ENCODE measurements around the gene CCSER1.
"Not testable (repeated sequence)": the region's sequence is repeated elsewhere in the genome, so short reads cannot be mapped to it uniquely, and the experiment has no call there.

The CCSER1 gene

DNA sequence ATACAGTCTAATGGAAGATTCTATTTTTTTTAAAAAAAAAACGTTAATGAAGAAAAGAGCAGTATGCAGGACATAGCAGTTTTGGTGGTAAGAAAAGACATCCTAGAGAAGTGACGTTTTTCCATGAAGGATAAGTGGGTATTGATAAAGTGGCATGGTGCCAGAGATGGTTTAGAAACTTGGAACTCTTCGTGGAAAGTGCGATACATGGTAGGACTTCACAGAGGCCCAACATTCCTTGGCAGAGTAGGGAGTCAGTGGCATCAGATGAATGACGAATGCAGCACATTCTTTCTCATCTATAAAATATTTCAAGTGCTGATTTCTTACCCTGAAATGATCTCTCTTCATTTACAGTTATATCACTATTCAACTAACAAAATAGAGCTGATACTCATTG is 298.7 kb downstream of the CCSER1 start:
- no peak for DNase-seq (ENCODE audit: low read depth in 2 of 2, low spot score in 1 of 2)

DNA sequence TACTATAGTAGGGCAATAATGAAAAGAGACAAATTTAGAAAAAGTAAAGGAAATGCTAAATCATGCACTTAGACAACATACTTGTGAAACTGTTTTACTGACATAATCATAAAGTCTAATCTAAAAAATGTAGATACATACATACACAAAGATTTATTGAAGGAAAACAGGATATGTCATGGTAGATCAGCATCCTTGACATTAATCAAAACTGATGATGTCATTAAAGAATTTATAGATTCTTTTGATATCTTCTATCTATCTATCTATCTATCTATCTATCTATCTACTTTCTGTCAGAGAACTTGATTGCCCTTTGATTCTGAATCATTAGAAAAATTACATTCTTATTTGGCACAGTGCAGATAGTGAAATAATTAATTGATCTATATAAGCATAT is 311.3 kb downstream of the CCSER1 start:
- no peak for DNase-seq (ENCODE audit: low read depth in 2 of 2, low spot score in 1 of 2)

DNA sequence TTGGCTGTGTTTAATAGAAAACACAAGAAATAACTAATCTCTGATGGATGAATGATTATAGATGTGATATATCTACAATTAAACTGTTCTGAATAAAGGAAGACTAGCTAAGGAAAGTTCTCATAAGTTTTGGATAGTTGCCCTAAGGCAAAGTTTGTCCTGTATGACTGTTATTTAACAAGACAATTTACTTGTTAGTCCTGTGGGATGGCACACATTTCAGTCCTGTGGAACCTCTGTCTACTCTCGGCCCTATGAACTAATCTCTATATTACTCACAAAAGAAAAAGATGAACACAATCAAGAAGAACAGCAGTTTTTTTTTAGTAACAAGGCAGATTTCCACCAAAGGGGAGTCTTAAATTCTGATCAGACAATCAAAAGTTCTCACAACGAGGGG is 314.6 kb downstream of the CCSER1 start:
- DNase-seq (ENCODE audit: low read depth in 2 of 2, low spot score in 1 of 2), result no peak

DNA sequence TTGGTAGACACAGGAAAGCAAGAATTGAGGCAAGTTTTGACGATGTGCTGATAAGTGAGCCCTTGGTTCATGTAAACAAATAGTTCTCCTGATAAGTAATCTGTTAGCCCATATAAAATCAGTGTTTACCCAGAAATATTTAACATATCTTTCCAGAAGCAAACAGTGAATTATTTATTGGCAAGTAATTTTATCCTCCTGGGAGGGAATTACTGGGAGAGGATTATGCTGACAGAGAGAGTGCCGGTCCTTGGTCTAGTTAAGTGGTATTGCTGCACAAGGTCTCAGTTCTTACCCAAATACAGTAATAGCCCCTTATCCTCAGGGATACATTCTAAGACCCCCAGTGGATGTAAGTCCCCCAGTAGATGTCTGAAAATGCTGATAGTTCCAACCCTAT is 315.4 kb downstream of the CCSER1 start:
- no peak for DNase-seq (ENCODE audit: low read depth in 2 of 2, low spot score in 1 of 2)

DNA sequence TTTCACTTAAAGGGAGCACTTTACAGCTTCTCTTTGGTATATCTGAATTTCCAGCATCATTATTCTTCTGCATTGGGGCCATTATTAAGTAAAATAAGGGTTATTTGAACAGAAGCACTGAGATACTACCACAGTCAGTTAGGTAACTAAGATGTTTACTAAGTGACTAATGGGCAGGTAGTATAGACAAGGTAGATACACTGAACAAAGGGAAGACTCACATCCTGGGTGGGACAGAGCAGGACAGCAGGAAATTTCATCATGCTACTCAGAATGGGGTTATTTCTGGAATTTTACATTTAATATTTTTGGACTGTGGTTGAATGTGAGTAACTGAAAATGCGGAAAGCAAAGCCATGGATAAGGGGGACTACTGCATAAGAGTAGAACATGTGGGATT is 316.0 kb downstream of the CCSER1 start:
- DNase-seq (ENCODE audit: low read depth in 2 of 2, low spot score in 1 of 2), result no peak

DNA sequence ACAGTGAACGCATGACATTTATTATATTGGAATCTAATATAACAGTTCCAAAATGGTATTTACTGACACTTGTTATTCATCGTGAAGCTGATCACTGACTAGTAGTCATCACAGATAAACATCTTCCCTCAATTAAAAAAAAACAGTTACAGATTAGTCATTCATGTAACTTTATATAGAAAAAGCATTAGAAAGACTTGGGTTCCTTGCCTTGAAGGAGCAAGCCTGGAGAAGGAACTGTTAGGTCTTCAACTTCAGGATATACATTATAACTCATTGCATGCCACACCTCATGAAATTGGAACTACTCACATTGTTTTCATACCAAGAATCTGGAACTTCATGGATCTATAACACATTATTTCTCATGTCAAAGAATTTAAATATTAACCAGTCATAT is 317.7 kb downstream of the CCSER1 start:
- no peak for DNase-seq (ENCODE audit: low read depth in 2 of 2, low spot score in 1 of 2)

DNA sequence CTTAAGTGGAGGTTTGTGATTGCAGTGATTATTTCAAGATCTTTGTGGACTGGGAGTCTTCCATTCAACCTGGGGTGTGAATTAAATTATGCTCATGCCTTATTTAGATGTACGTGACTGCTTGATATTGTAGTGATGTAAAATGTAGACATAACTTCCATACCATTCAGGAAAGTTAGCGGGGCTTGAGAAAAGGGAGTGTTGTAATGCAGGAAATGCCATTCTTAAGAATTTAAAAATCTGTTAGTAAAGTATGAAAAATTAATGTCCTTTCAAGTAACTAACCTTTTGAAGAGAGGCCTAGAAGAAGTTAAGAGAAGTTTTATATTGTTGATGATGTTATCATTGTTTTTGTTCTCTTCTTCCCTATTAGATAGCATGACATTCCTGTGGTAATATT is 318.2 kb downstream of the CCSER1 start:
- DNase-seq (ENCODE audit: low read depth in 2 of 2, low spot score in 1 of 2), result no peak

DNA sequence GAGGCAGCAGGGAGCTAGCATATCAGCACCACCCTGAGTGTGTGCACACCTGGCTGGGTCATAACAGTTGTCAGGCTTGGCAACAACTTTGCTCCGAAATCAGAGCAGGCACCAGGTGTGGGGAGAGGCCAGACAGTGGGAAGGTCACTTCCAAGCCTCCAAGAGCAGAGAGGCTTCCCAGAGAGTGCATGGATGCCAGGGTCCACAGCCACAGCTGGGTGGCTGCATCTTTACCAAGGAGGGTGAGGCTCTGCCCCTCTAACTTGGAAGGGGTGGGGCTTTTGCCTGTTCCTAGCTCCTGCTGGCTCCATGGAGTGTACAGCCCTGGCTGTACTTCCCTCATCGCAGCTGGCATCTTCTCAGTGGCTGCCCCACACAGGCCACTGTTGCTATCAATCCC is 322.4 kb downstream of the CCSER1 start:
- DNase-seq (ENCODE audit: low read depth in 2 of 2, low spot score in 1 of 2), result no peak

DNA sequence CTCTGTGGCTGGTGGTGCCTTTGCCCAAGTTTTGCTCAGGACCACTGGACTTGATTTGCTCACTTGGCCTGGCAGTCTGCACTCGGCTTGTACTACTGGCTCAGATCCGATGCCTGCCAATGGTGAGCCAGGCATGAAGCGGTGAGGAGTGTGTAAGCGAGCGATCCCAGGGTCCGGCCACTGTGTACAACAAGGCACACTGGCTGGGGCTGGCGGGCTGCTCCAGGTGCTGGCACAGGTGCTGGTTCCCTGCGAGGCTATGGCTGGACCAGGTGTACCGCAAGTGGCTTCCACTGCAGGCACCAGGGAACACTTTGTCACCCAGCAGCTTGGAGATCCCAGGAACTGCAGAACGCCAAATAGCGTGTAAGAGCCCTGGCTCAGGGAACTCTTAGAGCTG is 329.7 kb downstream of the CCSER1 start:
- DNase-seq (ENCODE audit: low read depth in 2 of 2, low spot score in 1 of 2), result no peak

DNA sequence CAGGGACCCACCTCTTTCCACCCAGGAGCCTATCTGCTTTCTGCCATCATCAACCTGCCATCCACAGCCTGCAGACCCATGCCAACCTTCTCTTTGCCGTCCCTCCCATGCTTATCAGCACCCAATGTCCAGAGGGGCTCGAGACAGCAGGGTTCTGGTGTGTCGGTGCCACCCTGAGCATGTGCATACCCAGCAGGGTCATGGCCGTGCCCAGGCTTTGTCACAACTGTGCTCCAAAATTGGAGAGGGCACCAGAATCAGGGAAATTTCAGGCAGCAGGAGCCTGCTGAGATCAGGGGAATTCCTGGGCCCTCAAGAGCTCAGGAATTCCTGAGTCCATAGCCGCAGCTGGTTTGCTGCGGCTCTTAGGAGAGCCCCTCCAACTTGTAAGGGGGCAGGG is 330.6 kb downstream of the CCSER1 start:
- no peak for DNase-seq (ENCODE audit: low read depth in 2 of 2, low spot score in 1 of 2)

DNA sequence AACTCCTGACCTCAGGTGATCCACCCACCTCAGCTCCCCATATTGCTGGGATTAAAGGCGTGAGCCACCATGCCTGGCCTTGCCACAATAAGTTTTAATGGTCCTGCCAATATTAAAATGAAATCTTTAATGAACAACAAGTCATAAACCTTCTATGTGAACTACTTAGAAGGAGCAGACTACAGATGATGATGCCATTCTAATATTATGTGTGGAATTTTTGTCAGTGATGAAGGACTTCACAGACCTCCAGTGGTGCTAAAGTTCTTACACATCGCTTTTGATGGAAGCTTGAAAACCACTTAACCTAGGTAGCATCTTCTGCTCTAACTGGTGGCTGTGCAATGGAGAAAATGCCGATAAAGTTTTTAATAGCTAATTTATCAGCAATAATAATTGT is 331.4 kb downstream of the CCSER1 start:
- DNase-seq (ENCODE audit: low read depth in 2 of 2, low spot score in 1 of 2), result no peak

DNA sequence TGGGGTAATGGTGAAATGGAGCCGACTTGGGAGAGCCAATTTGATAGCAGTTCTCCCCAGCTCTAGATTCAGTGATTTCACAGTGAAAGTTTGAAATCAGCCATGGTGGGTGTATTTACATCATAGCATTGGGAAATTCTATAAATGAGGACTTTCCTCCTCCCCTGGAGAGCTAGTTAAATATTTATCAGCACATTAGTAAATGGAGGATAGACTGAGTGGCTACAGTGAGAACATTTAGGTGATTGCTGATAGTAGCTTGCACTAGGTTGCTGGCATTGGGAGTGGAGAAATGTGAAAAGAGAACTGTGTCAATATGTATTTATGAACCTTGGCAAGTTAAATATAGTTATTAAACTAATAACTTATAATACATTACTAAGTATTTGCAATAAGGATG is 347.3 kb downstream of the CCSER1 start:
- DNase-seq (ENCODE audit: low read depth in 2 of 2, low spot score in 1 of 2), result no peak

DNA sequence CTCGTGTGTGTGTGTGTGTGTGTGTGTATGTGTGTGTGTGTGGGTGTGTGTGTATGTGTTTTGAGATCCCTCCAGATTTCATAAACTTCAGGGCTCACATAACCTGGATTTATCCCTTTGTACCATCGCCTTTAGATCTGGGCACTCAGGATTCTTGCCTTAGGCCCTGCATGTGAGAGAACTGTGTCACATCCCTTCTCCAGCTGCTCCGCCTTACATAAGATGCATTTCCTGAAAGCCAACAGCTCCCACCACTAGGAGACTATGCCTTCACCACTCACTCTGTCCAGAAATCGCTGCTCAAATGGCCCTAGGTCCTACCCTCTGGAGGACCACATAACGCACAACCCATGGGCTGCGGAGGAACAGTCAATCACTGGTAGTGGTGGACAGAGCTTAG is 348.8 kb downstream of the CCSER1 start:
- no peak for DNase-seq (ENCODE audit: low read depth in 2 of 2, low spot score in 1 of 2)

DNA sequence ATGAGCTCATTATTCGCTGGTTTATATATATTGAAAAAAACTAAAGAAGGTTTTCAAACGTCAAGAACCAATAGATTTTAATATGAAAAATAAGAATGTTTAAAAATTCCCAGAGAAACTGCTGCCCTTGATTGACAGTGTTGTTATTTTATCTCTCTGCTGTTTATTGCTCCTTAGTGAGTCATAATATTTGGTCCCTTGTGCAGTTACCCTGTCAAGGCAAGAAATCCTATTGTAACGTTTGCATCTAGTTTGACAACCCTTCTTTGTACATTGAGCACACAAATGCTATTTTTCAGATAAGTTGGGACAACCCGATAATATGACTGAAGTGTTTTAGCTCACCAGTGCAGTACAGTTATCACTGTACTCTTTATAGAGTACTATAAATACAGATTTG is 349.4 kb downstream of the CCSER1 start:
- DNase-seq (ENCODE audit: low read depth in 2 of 2, low spot score in 1 of 2), result no peak

DNA sequence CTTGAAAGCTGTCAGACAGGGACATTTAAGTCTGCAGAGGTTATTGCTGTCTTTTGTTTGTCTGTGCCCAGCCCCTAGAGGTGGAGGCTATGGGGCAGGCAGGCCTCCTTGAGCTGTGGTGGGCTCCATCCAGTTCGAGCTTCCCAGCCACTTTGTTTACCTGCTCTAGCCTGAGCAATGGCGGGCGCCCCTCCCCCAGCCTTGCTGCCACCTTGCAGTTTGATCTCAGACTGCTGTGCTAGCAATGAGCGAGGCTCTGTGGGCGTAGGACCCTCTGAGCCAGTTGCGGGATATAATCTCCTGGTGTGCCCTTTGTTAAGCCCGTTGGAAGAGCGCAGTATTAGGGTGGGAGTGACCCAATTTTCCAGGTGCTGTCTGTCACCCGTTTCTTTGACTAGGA is 357.7 kb downstream of the CCSER1 start:
- not testable (repeated sequence) for DNase-seq (ENCODE audit: low read depth in 2 of 2, low spot score in 1 of 2)

DNA sequence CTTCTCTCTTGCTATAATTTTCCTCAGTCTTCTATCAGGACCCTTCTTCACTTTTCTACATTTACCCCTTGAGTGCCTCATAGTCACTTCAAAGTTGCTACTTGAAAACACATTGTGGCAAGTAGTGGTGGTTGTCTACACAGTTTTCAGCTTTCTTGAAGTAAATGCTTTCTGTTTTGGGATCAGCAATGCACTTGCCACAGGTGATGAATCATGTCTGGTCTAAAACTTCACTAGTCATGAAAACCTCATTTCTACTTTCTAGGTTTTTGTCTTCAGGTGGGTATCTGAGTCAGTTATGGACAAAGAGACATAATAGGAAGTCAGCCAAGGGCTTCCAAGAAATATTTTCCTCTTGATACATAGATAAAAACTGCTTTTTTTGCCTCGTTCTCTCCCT is 359.2 kb downstream of the CCSER1 start:
- no peak for DNase-seq (ENCODE audit: low read depth in 2 of 2, low spot score in 1 of 2)

DNA sequence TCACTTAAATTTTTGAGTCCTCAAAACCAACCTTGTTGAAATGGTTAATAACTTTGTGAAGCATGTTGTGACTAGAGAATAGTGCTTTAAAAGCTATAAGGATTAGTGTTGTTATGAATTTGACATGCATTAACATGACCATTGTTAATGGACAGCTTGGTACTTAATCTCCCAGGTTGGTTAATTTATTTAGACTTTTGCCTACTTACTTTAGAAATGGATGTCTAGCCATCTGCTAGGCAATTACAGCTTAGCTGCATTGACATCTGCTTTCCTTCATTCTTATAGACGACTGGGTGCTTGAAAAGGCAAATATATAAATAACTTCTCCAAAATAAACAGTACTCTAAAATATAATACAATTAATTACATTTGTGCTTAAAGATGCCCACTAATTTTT is 368.0 kb downstream of the CCSER1 start:
- no peak for DNase-seq (ENCODE audit: low read depth in 2 of 2, low spot score in 1 of 2)

DNA sequence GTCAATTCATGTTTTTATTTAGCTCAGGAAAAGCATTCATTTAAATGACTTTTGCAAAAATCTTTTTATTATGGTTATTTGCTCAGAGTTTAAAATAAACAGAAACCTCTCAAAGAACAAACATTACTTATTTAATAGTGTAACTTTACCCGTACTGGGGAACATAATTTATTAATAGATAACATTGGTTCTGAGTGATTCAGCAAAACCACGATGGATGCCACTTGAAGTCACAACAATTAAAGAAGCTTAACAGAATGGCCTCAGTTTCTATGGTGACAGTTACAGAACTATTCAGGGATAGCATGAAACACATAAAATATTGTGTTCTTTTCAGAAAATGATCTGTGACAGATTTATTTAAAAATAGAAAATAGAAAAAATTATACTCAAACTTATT is 368.7 kb downstream of the CCSER1 start:
- DNase-seq (ENCODE audit: low read depth in 2 of 2, low spot score in 1 of 2), result no peak

DNA sequence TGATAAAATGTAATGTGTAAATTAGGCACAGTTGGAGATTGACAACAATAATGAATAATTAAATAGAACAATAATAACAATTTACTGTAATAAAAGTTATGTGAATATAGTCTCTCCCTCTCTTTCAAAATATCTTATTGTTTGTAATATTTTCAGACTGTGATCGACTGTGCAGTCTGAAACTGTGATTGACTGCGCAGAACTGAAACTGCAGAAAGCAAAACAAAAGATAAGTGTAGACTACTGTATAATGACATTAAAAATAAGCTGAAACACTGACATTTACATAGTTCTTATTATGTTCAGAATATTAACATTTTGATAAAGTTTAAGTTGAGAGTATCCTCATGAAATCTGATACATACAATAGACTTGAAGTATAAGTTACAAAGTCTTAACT is 371.0 kb downstream of the CCSER1 start:
- DNase-seq (ENCODE audit: low read depth in 2 of 2, low spot score in 1 of 2), result no peak

DNA sequence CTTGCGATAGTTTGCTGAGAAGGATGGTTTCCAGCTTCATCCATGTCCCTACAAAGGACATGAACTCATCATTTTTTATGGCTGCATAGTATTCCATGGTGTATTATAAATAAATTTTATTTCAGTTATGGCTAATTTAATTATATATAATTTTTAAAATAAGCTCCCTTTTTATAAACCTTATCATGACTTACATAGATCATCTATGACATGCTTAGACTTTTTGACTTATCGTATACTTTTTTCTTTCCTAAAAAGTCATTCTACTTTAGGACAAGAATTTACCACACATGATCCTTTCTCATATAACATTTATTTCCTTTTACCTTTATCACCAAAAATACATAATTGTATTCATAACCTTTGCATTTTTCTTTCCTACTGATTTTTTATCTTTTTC is 376.5 kb downstream of the CCSER1 start:
- DNase-seq (ENCODE audit: low read depth in 2 of 2, low spot score in 1 of 2), result no peak

DNA sequence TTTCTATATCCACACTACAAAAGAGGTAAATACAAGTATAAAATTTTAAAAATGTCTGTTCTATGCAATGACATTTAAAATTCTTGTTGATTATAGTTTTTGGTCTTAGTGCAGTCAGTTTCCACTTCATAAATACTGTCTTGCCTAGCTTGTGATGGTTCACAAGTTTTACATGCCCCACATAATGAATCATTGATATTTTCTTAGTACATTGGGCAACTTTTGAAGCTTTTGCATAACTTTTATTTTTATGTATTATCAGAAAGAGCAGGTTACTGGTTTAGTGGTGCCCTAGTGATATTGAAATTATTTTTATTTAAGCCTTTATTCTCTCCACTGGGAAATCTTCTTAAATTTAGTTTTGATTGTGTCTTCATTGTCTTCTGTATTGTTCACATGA is 388.0 kb downstream of the CCSER1 start:
- DNase-seq (ENCODE audit: low read depth in 2 of 2, low spot score in 1 of 2), result no peak

DNA sequence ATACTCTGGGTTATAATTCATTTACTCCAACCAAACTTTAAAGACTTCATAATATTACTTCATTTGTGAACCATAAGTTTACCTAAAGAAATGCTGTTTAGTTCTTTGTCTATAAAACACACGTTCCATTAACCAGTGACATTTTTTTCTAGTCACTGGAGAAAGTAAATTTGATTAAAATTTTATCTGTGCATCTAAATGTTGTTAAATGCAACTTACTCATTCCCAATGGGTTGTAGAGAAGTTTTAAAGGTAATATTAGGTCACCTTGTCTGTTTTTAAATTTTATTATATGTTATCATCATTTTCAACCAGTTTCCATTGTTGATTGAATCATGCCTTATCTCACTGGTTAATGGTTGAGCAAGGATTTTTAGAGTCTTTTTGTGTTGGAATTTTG is 401.4 kb downstream of the CCSER1 start:
- DNase-seq (ENCODE audit: low read depth in 2 of 2, low spot score in 1 of 2), result no peak

DNA sequence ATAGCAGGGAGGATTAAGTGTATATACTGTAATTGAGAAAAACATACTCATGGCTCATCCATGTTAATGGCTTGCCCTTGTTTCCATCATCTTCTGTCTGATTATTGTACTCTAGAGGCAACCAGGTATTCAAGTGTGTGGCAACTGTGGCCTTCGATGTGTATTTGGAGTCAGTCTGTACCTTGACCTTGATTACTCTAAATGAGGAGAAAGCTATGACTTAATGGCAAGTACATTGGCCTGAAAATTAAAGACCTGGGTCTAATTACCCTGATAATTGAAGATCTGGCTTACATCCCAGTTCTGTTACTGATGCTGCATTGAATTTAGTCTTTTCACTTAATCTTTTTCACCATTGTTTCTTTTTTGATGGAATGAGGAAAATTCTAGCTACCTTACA is 409.2 kb downstream of the CCSER1 start:
- DNase-seq (ENCODE audit: low read depth in 2 of 2, low spot score in 1 of 2), result no peak

DNA sequence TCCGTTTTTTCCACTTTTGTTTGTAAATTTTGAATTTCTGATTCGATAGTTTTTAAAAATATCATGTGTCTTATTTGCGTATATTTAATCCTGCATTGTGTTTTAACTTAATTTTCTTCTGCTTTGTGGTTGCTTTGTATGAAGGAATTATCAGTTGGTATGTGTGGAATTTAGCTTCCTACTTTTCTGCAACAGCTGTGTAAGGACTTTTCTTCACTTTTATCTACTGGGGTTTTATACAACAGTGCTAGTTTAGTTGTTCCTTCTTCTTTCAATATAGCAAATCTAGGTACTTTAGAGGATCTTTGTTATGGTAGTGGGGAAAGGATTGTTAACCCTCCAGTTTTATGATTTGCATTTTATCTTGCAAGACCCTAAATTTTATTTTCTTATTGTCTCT is 410.3 kb downstream of the CCSER1 start:
- no peak for DNase-seq (ENCODE audit: low read depth in 2 of 2, low spot score in 1 of 2)

All from stimulated activated CD8-positive, alpha-beta memory T cell treated with anti-CD3 and anti-CD28 coated beads, Interleukin-4, amount 100 ng/mL, for 4 hours (primary cell).